ENCODE data around the gene WDFY1. TPM values are rescaled to one million over a fixed set of nuclear protein-coding genes. Genes with fewer than 3 reads are reported as not detected.

WDFY1 gene
- total and polyA plus RNA-seq, 12 donors: 7.8 to 45.2 (median 32.5) TPM

DNA sequence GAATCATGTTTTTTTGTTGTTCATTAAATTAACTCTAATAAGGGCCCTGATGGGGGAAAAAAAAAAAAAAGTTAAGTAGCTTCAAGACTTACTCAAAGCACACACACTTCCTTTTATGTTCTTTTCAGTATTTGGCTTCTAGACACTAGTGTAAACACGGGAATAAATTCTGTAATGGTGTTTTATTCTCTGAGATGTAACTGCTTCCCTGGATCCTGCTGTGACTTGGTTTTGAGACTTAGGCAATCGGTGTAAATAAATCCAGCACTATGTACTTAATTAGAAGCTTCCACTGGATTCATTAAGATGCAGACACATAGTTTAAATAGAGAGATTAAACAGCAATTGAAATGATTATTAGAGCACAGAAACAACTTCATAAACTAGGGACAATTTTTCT, 81.6 kb downstream of the WDFY1 start:
- Histone ChIP-seq H3K4me1 (replicated peaks in 1 of 2) (no peaks in the 10 kb centered on the region), H3K27ac (no peak overlapping the region), H3K9me3 (replicated peaks in 1 of 3) (no peaks in the 10 kb centered on the region), H3K4me3 (no peak overlapping the region), H3K36me3 (replicated peaks in 1 of 2) (no peaks in the 10 kb centered on the region), H3K27me3 (no peaks in the 10 kb centered on the region)
- intact Hi-C loops (cut with DNase I): no loop called here
- WGBS, 4 donors: 85 to 96% (median 89%) methylated on average over 2 of the region's 2 CpGs
- TF ChIP-seq POLR2A (IDR thresholded peaks at IDR 0.05): no peak
- TF ChIP-seq, protein P1, sequence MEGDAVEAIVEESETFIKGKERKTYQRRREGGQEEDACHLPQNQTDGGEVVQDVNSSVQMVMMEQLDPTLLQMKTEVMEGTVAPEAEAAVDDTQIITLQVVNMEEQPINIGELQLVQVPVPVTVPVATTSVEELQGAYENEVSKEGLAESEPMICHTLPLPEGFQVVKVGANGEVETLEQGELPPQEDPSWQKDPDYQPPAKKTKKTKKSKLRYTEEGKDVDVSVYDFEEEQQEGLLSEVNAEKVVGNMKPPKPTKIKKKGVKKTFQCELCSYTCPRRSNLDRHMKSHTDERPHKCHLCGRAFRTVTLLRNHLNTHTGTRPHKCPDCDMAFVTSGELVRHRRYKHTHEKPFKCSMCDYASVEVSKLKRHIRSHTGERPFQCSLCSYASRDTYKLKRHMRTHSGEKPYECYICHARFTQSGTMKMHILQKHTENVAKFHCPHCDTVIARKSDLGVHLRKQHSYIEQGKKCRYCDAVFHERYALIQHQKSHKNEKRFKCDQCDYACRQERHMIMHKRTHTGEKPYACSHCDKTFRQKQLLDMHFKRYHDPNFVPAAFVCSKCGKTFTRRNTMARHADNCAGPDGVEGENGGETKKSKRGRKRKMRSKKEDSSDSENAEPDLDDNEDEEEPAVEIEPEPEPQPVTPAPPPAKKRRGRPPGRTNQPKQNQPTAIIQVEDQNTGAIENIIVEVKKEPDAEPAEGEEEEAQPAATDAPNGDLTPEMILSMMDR (IDR thresholded peaks at IDR 0.05): no peak
- DNase-seq: no peak

DNA sequence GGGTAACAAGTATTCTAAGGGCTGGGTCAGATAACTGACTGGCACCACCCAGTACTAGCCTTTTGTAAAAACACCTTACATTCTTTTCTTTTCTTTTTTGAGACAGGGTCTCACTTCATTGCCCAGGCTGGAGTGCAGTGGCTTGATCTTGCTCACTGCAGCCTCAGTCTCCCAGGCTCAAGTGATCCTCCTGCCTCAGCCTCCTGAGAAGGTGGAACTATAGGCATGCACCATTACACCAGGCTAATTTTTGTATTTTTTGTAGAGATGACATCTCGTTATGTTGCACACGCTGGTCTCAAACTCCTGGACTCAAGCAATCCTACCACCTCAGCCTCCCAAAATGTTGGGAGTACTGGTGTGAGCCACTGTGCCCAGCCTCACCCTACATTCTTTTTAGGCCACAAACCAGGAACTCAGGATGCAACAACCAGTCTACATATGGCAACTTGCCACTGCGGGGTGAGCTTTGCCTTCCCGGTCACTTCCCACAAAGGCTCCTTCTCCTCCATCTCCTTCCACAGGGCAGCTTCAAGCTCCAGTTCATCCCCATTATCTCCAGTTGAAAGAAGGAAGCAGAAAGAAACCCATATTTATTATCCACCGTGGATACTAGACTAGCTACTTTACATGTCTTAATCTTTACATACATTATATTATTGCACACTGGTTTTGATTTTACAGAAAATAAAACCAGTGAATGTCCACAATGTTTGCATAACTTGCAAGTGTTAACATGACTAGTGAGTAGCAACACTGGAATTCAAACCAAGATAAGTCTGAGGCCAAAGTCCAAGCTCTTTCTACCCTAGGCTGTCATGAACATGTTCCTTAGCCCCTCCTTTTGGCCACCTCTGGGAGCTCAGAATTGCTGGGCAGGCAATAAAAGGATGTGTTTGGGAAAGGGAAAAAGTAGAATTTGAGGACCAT, 84.1 kb downstream of the WDFY1 start:
- H3K36me3 ChIP-seq (replicated peaks in 1 of 2): no peaks in the 10 kb centered on the region
- intact Hi-C loops (cut with DNase I): no loop called here
- H3K4me1 ChIP-seq (replicated peaks in 1 of 2): no peaks in the 10 kb centered on the region
- no peak overlapping the region for H3K4me3 ChIP-seq
- no peak for TF ChIP-seq POLR2A (IDR thresholded peaks at IDR 0.05)
- TF ChIP-seq, protein P1 (IDR thresholded peaks at IDR 0.05): no peak
- H3K27ac ChIP-seq: no peak overlapping the region
- H3K9me3 ChIP-seq (replicated peaks in 1 of 3): no peaks in the 10 kb centered on the region
- DNase-seq: no peak
- WGBS, 4 donors: 77 to 84% (median 81%) methylated on average over 5 of the region's 5 CpGs
- no peaks in the 10 kb centered on the region for H3K27me3 ChIP-seq

DNA sequence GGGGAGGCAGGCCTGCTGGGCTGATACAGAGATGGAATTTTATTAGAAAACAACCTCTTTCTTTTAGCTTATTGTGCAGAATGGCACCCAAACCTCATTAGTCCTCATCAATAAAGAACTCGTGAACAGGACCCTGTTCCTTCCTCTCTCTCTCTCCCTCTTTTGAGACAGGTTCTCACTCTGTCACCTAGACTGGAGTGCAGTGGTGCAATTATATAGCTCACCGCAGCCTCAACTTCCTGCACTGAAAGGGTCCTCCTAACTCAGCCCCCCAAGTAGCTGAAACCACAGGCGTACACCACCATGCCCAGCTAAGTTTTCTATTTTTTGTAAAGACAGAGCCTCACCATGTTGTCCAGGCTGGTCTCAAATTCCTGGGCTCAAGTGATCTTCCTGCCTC, 86.1 kb downstream of the WDFY1 start:
- no peak overlapping the region for H3K27ac ChIP-seq
- TF ChIP-seq POLR2A (IDR thresholded peaks at IDR 0.05): no peak
- TF ChIP-seq, protein P1 (IDR thresholded peaks at IDR 0.05): no peak
- H3K27me3 ChIP-seq: no peaks in the 10 kb centered on the region
- no peaks in the 10 kb centered on the region for H3K4me1 ChIP-seq (replicated peaks in 1 of 2)
- H3K9me3 ChIP-seq (replicated peaks in 1 of 3): no peaks in the 10 kb centered on the region
- H3K4me3 ChIP-seq: no peak overlapping the region
- H3K36me3 ChIP-seq (replicated peaks in 1 of 2): no peaks in the 10 kb centered on the region
- DNase-seq: no peak
- 85 to 97% (median 89%) methylated on average over 3 of the region's 3 CpGs for WGBS, 4 donors
- intact Hi-C loops (cut with DNase I): no loop called here

DNA sequence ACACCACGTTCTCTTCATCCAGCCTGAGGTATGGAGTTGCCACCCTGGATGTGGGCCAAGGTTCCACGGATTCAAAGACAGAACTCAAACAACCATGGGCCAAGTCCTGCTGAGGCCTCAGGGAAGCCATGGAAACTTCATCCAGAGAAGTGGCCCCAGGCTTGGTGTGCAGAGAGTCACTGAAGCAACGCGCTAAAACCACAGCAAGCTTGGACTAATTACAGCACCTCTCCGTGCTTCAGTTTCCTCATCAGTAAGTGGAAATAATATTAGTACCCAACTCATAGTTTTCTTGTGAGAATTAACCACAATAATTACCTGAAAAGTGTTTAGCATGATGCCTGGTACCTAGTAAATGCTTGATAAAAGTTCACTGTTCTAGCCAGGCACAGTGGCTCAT, 88.6 kb downstream of the WDFY1 start:
- DNase-seq: no peak
- TF ChIP-seq, protein P1 (IDR thresholded peaks at IDR 0.05): no peak
- no peak for TF ChIP-seq POLR2A (IDR thresholded peaks at IDR 0.05)
- no peaks in the 10 kb centered on the region for H3K36me3 ChIP-seq (replicated peaks in 1 of 2)
- H3K4me3 ChIP-seq: no peak overlapping the region
- H3K27ac ChIP-seq: no peak overlapping the region
- no peaks in the 10 kb centered on the region for H3K9me3 ChIP-seq (replicated peaks in 1 of 3)
- WGBS, 4 donors: 80 to 91% (median 82%) methylated on average over 5 of the region's 5 CpGs
- no peaks in the 10 kb centered on the region for H3K27me3 ChIP-seq
- intact Hi-C loops (cut with DNase I): no loop called here
- H3K4me1 ChIP-seq (replicated peaks in 1 of 2): no peaks in the 10 kb centered on the region

Data from adrenal gland (tissue), 12 donors.